Breast epithelium (tissue), 3 donors: ENCODE measurements around the gene TMEM147.

Experiments
- CTCF ChIP-seq, 3 donors: fragments of 450-650 bp; IDR thresholded peaks; one replicate each; pipeline ENCODE4 v1.5.1; 2016 to 2017; ENCODE audit warnings: antibody characterized with exemption in 3 of 3, mild to moderate bottlenecking in 3 of 3, moderate library complexity in 3 of 3
- POLR2A ChIP-seq: fragments of 450-650 bp; IDR thresholded peaks from one replicate; pipeline ENCODE4 v1.6.1; 2016; ENCODE audit warnings: antibody characterized with exemption, mild to moderate bottlenecking, moderate library complexity
- POLR2AphosphoS5 ChIP-seq, 3 donors: sonication (generic); formaldehyde crosslinking; IDR thresholded peaks; one replicate each; pipeline ENCODE4 v1.6.1; 2017; ENCODE audit warnings: antibody characterized with exemption in 3 of 3

DNA sequence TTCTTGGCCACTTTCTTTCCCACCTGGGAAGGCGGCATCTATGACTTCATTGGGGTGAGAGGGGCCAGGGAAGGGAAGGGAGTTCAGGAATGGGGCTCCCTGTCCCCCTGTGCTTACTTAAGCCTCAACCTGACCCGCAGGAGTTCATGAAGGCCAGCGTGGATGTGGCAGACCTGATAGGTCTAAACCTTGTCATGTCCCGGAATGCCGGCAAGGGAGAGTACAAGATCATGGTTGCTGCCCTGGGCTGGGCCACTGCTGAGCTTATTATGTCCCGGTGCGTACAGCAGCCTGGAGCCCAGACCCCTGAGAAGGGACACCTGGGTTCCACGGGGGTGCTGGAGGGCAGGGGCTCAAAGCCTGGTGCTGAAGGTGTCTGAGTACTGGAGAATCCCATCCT is 1.1 kb downstream of the TMEM147 start:
- TF ChIP-seq POLR2A (no peak), CTCF (IDR thresholded peaks at IDR 0.05) (no peak), POLR2AphosphoS5 (IDR thresholded peaks at IDR 0.05) (no peak)
